DMS79 (cell line): ENCODE results near the gene MAPKAPK3.
"Not testable (repeated sequence)": the region's sequence is repeated elsewhere in the genome, so short reads cannot be mapped to it uniquely, and the experiment has no call there.

Experiments used
- DNase-seq: peaks from one replicate; lab custom pipeline; 2025; lab: John Stamatoyannopoulos, UW

MAPKAPK3 gene

GRCh38 chr3:50656417-50657195, 39.7 kb downstream of the MAPKAPK3 start:
- DNase-seq: no peak

- DNase-seq: no peak
Measured at GRCh38 chr3:50657407-50657806, 40.5 kb downstream of the MAPKAPK3 start.

GRCh38 chr3:50657816-50658215, 40.9 kb downstream of the MAPKAPK3 start:
- DNase-seq: no peak

GRCh38 chr3:50658416-50658815, 41.5 kb downstream of the MAPKAPK3 start:
- DNase-seq: no peak

GRCh38 chr3:50658831-50659230, 41.9 kb downstream of the MAPKAPK3 start:
- no peak for DNase-seq

- DNase-seq: no peak
Measured at GRCh38 chr3:50660386-50660785, 43.4 kb downstream of the MAPKAPK3 start.

GRCh38 chr3:50661321-50661837, 44.4 kb downstream of the MAPKAPK3 start:
- DNase-seq: no peak

- DNase-seq: no peak
Measured at GRCh38 chr3:50662408-50662807, 45.5 kb downstream of the MAPKAPK3 start.

- no peak for DNase-seq
Measured at GRCh38 chr3:50665081-50665840, 48.3 kb downstream of the MAPKAPK3 start.

GRCh38 chr3:50665841-50666115, 48.8 kb downstream of the MAPKAPK3 start:
- DNase-seq: not testable (repeated sequence)

GRCh38 chr3:50666837-50667236, 49.9 kb downstream of the MAPKAPK3 start:
- DNase-seq: no peak

GRCh38 chr3:50671331-50671730, 54.4 kb downstream of the MAPKAPK3 start:
- DNase-seq: peak; percentile 94

- no peak for DNase-seq
Measured at GRCh38 chr3:50672656-50673055, 55.7 kb downstream of the MAPKAPK3 start.

GRCh38 chr3:50673931-50674330, 57.0 kb downstream of the MAPKAPK3 start:
- no peak for DNase-seq

GRCh38 chr3:50674349-50675178, 57.6 kb downstream of the MAPKAPK3 start, which contains the start of gene DOCK3:
Gene DOCK3, plus strand, starts transcription at chr3:50674927. Its CDS starts 337 bp downstream, at chr3:50675264.
- DNase-seq: no peak

- DNase-seq: no peak
Measured at GRCh38 chr3:50675179-50676030, 58.5 kb downstream of the MAPKAPK3 start.

- no peak for DNase-seq
Measured at GRCh38 chr3:50676031-50676705, 59.2 kb downstream of the MAPKAPK3 start.

GRCh38 chr3:50687127-50687751, 70.3 kb downstream of the MAPKAPK3 start:
- DNase-seq: no peak

- no peak for DNase-seq
Measured at GRCh38 chr3:50687916-50688315, 71.0 kb downstream of the MAPKAPK3 start.

GRCh38 chr3:50688602-50689001, 71.7 kb downstream of the MAPKAPK3 start:
- not testable (repeated sequence) for DNase-seq
